Measurements from ENCODE around the gene DOLK.
"Not testable (repeated sequence)": the region's sequence is repeated elsewhere in the genome, so short reads cannot be mapped to it uniquely, and the experiment has no call there.

Gene DOLK

DNA sequence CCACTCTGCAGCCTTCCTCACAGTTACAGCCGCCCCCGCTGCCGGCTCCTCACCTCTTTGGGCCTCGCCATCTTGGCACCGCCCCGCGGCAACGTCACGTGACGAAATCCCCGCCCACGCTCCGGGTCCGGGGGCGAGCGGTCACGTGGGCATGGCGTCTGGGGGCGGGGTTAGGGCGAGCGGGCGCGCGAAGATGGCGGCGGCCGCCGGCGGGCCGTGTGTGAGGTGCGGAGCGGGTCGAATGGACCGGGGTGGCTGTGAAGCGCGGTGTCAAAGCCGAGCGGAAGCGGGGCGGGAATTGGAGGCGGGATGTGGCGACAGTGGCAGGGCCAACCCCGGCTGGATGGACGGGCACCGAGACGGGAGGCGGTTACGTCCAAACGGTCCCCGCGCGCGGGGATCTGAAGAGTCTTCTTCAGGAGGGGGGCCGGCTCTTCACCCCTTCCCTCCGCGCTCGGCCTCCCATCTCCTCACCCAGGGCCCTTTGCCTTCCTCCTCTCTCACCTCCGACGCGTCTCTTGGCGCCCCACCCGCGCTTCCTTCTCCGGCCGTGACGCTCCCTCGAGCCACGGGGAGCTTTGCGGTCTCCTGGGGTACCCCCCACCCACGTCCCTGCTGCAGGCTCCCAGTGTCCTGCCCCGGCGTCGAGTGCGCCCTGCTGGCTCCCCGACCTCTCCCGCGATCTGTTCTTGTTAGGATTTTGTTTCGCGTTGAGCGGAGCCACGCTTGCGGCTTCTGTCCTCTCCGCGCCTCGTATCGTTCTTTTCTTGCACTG, at the start of gene DOLK, which contains the start of gene NUP188:
TSS of gene DOLK (minus strand) at position 77 of the 775 bp plus-strand sequence. CDS start 300 bp downstream, outside the sequence.
TSS of gene NUP188 (plus strand) at position 173 of the 775 bp plus-strand sequence. CDS start at position 194, 21 bp downstream.
- peak; percentile 63 for DNase-seq

DNA sequence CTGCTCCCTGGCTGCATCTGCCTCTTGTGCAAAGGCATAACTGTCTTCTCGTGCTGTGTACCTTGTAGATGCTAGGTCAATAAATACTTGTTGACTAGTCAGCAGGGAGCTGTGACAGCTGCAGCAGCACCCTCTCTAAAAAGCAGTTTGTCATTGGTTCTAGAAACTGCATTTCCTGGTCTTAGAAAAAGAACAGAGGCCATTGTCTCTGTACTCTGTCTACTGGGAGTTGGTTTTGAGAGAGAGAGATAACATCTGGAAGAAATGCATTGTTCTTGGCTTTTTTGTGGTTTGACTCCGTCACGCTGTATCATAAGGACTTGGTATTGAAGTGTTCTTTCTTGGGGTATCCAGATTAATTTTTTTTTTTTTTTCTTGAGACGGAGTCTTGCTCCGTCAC, 48.4 kb upstream of the DOLK start:
- DNase-seq: no peak

DNA sequence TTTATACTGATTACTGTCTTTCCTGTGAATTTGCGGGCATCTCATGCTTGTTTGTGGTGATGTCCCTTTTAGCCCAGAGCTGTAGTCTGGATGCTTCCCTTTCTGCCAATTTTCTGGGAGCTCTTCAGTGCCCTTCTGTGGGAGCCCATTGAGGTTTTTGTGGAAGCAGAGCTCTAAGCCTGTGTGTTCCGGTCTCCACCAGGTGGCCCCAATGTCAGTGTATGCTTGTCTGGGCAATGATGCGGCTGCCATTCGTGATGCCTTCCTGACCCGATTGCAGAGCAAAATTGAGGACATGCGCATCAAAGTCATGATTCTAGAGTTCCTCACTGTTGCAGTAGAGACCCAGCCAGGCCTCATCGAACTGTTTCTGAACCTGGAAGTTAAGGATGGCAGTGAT, 45.6 kb upstream of the DOLK start:
- DNase-seq: no peak

DNA sequence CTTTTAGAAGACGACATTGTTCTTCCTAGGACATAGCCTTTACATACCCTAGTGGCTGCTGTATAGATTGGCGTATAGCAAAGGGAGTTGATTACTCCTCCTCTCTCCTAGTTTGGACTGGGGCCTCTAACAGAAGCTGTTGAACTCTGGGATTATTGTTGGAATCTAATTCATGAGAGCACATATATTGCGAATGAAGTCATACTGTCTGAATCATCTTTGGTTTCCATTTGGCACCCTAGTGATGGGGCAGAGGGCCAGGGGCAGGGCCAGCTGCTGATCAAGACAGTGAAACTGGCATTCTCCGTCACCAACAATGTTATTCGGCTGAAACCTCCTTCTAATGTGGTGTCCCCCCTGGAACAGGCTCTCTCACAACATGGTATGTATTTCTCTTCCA, 40.4 kb upstream of the DOLK start:
- no peak for DNase-seq

DNA sequence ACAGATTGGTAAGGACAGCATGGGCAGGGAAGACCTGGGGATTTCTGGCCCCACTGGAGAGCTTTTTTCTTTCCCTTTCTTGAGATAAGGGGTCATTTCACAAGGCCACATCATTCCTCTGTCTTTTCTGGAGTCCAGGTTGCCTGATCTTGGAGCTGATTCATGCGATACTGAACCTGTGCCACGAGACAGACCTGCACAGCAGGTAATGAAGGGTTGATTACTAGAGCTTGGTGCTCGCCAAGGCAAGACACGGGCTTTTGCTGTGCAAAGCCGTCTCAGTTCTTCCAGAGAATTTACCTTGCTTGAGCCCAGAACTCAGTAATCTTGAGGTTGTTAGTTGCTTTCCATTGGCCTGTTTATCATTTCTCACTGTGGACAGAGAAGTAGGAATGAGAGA, 39.3 kb upstream of the DOLK start:
- DNase-seq: no peak

DNA sequence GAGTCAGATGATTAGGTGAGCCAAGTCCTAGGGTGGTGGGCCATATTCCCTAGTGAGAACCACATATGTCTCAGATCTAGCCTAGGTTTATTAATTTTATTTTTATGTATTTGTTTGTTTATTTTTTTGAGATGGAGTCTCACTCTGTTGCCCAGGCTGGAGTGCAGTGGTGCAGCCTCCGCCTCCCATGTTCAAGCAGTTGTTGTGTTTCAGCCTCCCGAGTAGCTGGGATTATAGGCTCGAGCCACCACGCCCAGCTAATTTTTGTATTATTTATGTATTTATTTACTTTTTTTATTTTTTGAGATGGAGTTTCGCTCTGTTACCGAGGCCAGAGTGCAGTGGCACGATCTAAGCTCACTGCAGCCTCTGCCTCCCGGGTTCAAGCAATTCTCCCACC, 36.1 kb upstream of the DOLK start:
- no peak for DNase-seq

DNA sequence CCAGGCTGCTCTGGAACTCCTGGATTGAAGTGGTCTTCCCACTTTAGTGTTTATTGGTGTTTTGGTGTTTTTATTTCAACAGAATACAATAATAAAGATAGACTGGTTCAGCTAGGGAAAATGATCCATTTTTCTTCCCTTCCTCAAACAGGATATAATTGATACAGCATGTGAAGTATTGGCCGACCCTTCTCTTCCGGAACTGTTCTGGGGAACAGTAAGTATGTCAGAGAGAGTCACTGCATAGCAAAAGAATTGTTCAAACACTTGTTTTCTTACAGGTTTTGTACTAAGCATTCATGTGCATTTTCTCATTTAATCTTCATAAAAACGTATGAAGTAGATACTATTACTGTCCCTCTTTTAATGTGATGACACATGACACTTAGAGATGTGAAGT, 31.7 kb upstream of the DOLK start:
- no peak for DNase-seq

DNA sequence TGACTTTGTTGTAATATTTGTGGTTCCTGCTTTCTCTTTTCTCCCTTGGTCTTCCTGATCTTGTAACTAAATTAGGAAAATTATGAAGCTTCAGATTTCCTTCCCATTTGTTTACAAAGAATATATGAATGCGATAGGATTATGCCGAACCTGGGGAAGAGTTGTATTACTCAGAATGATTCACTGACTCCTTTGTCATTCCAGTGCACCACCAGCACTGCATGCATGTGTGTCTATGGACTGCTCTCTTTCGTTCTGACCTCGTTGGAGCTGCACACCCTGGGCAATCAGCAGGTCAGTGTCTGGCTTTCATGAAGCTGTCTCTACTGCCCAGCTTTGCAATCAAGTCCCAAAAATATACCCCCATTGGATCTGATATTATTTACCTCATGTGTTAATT, 25.6 kb upstream of the DOLK start:
- no peak for DNase-seq

DNA sequence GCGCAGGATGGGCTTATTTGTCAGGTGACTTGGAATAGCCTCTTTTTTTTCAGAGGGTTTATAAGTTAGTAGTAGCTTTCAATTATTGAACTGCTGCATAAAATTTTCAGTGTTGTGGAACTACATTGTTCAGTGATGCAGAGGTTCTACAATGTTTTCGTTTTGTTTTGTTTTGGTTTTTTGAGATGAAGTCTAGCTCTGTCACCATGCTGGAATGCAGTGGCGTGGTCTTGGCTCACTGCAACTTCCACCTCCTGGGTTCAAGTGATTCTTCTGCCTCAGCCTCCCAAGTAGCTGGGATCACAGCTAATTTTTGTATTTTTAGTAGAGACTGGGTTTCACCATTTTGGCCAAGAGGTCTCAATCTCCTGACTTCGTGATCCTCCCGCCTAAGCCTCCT, 22.1 kb upstream of the DOLK start:
- DNase-seq: no peak

DNA sequence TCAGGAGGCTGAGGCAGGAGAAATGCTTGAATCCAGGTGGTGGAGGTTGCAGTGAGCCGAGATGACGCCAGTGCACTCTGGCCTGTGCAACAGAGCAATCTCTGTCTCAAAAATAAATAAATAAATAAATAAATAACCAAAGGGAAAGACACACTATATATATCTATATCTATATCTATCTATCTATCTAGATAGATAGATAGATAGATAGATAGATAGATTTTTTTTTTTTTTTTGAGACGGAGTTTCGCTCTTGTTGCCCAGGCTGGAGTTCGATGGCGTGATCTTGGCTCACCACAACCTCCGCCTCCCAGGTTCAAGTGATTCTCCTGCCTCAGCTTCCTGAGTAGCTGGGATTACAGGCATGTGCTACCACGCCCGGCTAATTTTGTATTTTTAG, 14.0 kb upstream of the DOLK start:
- not testable (repeated sequence) for DNase-seq

DNA sequence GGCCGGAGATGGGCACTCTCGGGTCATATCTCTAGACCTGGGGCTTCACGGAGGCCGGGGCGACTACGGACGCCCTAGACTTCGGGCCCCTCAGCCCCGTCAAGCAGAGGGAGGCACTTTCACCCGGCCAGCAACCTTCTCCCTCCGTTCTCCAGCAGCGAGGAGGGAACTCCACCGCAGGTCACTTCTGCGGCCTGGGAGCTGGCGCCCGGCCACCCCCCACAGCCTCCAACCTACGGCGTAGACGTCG, 201 bp downstream of the DOLK start:
- DNase-seq: no peak

DNA sequence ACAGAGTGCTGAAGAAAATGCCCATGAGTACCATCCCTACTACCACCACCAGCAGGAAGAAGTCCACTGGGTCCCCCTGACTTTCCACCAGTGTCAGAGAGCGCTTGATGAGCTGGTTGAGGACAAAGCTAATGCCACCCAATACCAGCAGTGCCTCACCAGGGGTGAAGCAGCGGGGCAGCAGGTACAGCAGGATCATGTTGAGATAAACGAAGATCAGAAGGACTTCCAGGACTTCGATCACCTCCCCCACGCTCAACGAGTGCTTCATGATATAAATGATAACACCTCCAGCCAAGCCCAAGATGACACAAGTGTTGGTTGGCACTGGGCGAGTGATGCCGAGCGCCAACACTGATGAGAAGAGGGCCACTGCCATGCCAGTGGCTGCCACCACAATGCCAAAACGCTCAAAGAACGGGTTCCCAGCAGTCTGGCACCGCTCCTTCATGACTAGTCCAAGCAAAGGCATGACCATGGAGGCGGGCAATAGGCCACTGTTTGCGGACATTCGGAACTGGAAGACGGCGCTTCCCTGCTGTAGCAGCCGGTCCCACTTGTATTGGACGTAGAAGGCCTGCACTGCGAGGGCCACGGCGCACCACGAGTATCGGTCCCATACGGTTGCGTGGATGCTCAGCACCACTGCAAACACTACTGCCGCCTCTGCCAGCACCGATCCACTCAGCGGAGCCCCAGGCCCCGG, 679 bp downstream of the DOLK start:
- DNase-seq: no peak

DNA sequence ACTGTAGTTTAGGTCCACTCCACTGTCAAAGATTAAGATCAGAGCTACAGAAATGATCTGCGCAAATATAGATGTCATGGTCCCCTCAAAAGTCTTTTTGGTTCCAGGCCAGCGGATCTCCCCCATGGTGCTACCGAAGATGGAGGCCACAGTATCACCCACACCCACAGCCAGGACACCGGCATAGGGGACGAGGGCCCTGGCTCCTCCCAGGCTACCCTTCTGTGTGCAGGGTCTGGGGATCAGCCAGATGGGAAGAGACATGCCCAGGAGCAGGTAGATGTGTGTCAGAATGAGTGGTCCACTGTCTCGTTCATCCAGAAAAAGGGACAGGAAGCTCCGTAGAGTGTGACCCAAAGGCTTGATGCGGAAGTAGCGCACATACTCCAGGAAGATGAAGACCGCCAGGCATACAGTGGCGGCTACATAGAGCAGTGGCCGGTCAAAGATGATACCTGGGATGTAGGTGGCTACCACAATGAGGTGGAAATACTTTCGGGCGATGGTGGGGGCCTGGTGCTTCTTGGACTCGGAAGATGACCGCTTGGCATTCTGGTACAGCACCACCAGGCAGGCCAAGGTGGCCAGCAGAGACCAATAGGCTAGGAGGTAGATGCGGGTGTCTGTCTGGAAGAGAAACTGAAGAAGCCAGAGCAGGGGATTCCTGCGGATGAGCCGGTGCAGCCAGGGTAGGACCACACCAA, 1.5 kb downstream of the DOLK start:
- no peak for DNase-seq

DNA sequence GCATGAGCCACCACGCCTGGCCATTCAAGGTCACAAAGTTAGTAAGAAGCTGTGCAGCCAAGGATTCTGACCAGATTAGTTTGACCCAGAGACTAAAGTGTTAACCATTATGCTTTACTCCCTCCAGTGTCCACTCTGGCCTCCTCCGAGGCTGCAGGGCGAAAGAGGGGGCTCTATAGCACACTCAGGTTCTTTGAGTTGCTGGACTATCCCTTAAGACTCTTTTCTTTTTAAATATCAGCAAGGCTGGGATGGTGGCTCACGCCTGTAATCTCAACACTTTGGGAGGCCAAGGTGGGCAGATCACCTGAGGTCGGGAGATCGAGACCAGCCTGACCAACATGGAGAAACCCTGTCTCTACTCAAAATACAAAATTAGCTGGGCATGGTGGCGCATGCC, 2.4 kb downstream of the DOLK start:
- DNase-seq: not testable (repeated sequence)

DNA sequence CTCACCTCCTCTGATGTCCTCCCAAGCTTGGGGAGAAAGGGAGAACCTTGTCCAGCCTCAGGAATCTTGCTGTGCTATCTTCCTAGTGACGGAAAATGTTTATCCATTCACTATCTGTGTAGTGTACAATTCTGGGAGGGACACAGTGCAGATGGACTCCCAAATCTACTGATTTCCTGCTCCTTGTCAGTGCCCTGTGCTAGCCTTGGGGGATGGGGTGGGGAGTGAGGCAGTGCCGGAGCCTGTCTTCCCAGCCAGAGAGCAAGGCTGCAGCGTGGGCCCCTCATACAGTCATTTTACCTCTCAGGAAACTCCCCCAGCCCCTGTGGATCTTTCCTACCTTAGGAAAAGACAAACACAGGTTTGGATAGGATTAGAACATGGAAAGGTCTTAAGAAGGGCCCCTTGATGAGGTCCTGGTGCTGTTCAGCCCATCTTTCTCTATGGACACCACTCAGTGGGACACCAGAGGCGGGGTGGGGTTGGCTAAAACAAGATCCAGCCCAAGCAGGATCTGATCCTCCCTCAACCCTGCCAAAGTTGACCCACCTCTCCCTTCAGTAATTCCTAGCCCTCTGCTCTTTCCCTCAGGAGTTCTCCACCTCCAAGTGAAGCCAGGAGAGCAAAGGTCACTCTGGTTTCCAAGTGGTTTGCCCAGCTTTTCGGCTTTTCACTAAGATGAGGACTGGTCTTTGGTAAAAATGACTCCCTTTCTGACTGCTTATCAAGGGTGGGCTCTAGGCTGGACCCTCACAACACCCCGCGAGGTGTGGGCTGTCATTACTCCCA, 3.4 kb downstream of the DOLK start:
- no peak for DNase-seq

DNA sequence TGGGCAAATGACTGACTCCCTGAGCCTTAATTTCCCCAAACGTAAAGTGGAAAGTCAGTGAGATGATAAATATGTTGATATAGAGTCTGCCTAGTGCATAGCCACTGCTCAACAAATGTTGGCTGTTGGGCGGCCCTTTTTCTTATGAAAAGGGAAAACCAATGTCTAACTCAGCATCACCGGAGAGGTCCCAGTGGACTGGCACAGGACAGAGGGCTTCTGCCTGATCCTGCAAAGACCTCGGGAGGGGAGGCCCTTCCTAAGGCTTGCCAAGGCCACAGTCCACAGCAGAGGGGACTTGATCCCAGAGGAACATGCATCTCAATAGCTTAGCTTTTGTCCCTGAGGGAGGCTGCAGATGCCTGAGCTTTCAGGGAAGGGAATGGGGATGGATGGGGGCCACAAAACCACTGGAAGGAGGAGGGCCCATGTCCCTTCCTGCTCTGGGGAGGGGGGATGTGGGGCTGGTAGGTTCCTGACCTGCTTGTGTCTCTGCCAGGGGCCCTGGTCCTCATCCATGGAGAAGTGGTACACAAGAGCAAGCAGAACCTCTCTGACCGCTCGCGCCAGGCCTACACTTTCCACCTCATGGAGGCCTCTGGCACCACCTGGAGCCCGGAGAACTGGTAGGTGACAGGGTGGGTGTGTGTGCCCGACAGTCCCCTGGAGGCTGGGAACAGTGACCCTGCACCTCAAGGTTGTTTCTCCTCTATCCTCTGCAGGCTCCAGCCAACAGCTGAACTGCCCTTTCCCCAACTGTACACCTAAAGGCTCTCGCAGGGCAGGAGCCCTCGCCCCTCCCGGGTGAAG, 6.3 kb downstream of the DOLK start:
- no peak for DNase-seq

DNA sequence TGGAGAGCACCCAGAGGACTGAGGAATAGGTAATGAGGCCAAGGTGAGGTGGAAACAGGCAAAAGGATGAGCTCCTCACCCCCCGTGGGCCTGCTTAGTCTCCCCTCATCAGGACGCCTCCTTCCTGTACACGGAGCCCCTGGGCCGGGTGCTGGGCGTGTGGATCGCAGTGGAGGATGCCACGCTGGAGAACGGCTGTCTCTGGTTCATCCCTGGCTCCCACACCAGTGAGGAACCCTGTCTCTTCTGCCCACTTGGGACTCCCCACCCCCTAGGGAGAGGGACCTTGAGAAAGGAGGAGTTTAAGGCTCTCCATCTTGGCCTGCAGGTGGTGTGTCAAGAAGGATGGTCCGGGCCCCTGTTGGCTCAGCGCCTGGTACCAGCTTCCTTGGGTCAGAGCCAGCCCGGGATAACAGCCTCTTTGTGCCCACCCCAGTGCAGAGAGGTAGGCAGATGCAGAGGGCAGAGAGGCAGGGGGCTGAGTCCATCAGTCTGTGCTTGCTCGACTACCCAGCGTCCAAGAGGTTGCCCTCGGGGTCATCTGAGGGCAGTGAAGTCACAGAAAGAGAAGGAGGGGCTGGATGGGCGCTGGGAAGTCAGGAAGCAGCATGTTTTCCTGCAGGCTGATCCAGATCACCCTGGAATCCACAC, 7.0 kb downstream of the DOLK start:
- no peak for DNase-seq

DNA sequence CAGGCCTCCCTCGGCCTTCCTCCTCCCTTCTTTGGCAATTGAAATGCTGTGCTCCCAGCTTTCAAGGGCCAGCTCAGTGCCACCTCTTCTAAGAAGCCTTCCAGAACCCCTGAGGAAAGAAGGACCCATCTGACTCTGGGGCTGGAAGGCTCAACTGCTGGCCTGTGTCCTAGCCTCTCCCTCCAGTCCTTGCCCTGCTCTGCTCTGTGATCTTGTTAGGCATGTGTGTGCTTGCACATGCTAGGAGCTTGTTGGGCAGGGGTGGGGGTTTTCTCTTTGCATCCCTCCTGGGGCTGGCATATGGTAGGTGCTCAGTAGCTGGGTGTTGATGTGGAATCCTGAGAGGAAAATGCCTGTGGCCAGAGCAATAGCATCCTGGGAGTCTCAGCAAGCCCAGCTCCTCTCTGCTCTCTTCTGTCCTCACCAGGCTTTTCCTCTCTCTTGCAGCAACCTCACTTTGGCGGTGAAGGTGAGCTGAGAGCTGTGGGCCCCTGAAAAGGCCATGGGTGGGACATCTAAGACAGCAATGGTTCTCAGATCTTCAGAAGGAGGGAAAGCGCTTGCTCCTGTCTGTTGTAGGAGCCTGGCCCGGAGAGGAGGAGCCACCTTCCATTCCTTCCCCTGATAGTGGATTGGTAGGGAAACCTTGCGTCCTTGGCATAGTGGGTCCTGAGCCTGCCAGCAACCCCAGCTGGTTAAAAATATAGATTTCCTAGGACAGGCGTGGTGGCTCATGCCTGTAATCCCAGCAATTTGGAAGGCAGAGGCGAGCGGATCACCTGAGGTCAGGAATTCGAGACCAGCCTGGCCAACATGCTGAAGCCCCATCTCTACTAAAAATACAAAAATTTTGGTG, 9.9 kb downstream of the DOLK start:
- no peak for DNase-seq

DNA sequence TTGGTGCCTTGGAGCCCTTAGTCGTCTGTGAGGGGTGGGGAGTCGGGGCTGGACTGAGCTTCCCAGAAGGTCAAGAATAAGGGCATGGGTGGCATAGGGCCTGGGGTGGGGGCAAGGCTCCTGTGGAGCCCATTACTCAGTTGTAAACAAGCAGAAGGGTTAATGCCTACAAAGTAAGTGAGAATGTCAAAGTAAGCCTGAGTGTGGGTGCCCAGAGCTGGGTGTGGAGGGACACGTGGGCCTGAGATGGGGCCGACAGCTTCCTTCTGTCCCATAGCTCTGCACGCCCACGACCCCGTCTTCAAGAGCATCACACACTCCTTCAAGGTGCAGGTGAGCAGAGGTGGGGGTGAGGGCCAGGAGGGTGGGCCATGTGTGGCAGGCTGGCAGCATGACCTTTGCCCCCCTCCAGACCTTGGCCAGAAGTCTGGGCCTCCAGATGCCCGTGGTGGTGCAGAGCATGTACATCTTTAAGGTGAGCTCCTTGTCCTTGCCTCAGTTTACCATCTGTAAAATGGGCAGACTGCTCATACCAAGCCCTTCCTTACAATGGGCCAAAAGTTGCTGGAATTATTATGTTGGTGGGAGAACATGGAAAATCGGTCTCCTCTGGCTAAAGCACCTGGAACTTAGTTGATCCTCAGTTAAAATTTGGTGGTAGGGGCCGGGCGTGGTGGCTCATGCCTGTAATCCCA, 11.1 kb downstream of the DOLK start:
- DNase-seq: no peak

DNA sequence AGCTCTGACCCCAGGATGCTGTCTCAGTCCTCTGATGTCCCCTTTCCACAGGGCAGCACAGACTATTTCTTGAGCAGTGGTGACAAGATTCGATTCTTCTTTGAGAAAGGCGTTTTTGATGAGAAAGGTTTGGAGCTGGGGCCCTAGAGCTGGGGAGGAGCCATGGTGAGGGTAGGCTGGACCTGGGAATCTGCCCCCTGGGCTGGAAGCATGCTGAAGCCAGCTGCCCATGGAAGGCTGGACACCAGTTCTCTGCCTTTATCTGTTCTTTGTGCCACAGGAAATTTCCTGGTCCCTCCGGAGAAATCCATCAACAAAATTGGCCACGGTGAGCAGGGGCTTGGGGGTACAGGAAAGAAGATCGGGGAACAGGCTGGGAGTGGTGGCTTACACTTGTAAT, 13.7 kb downstream of the DOLK start:
- DNase-seq: no peak
